Neuronal stem cell (in vitro differentiated cells): ENCODE measurements around the gene RAMACL.
A peak's percentile ranks its signal among the peaks of the same experiment; 100 is the strongest.

Experiments
- DNase-seq: peaks from one replicate; pipeline ENCODE4 v3.0.0-alpha.2; 2013; ENCODE audit warnings: low spot score
- H2AFZ ChIP-seq: one replicate; pipeline ENCODE4 v1.6.1; 2013; ENCODE audit warnings: mild to moderate bottlenecking, low read length, inconsistent platforms
- H2AK5ac ChIP-seq: 2 replicates; pipeline ENCODE4 v1.6.1; 2013; ENCODE audit warnings: low read depth, mild to moderate bottlenecking, inconsistent platforms, low read length, moderate library complexity, mixed read lengths
- H2BK120ac ChIP-seq: 2 replicates; pipeline ENCODE4 v1.6.1; 2013; ENCODE audit warnings: low read depth, mild to moderate bottlenecking, inconsistent platforms, low read length, moderate library complexity, mixed read lengths
- H2BK12ac ChIP-seq: one replicate; pipeline ENCODE4 v1.6.1; 2013; ENCODE audit warnings: low read length, inconsistent platforms
- H2BK15ac ChIP-seq: 2 replicates; pipeline ENCODE4 v1.6.1; 2013; ENCODE audit warnings: mild to moderate bottlenecking, low read length, inconsistent platforms, mixed read lengths
- H2BK5ac ChIP-seq: one replicate; pipeline ENCODE4 v1.6.1; 2013; ENCODE audit warnings: inconsistent platforms, mild to moderate bottlenecking, low read length, moderate library complexity
- H3K14ac ChIP-seq: one replicate; pipeline ENCODE4 v1.6.1; 2013; ENCODE audit warnings: low read length, inconsistent platforms
- H3K18ac ChIP-seq: 2 replicates; pipeline ENCODE4 v1.6.1; 2013; ENCODE audit warnings: low read length, inconsistent platforms
- H3K23ac ChIP-seq: 2 replicates; pipeline ENCODE4 v1.6.1; 2013; ENCODE audit warnings: low read depth, mild to moderate bottlenecking, mixed read lengths, low read length, inconsistent platforms; ENCODE audit not compliant: poor library complexity
- H3K27ac ChIP-seq: replicated peaks from 3 replicates; pipeline ENCODE4 v1.5.1; 2013; ENCODE audit warnings: low read length, inconsistent platforms
- H3K27me3 ChIP-seq, 3 experiments: 2 replicates each; pipeline ENCODE4 v1.6.1; 2013; ENCODE audit warnings: low read length in 3 of 3, mild to moderate bottlenecking in 2 of 3, inconsistent platforms in 1 of 3, low read depth in 1 of 3, mixed read lengths in 1 of 3, moderate library complexity in 1 of 3; ENCODE audit not compliant: control insufficient read depth in 3 of 3, insufficient read depth in 3 of 3
- H3K36me3 ChIP-seq, 2 donors: replicated peaks in 1 of 2; 2 replicates each; pipeline ENCODE4 v1.6.1; 2013; ENCODE audit warnings: low read length in 2 of 2; ENCODE audit not compliant: control insufficient read depth in 2 of 2, insufficient read depth in 2 of 2
- H3K4ac ChIP-seq: 2 replicates; pipeline ENCODE4 v1.6.1; 2013; ENCODE audit warnings: inconsistent platforms, mild to moderate bottlenecking, low read length, moderate library complexity
- H3K4me1 ChIP-seq, 2 donors: 1 replicate in 1 of 2; 2 replicates in 1 of 2; pipeline ENCODE4 v1.6.1; 2013; ENCODE audit warnings: low read length in 2 of 2, low read depth in 1 of 2; ENCODE audit not compliant: control insufficient read depth in 2 of 2, insufficient read depth in 1 of 2
- H3K4me2 ChIP-seq: one replicate; pipeline ENCODE4 v1.6.1; 2013; ENCODE audit warnings: mild to moderate bottlenecking, low read length, inconsistent platforms; ENCODE audit not compliant: insufficient read depth, poor library complexity, severe bottlenecking
- H3K4me3 ChIP-seq, 2 donors: 2 replicates each; pipeline ENCODE4 v1.5.1; 2013; ENCODE audit warnings: low read length in 2 of 2, mild to moderate bottlenecking in 2 of 2, inconsistent platforms in 1 of 2, moderate library complexity in 1 of 2
- H3K79me1 ChIP-seq: one replicate; pipeline ENCODE4 v1.6.1; 2013; ENCODE audit warnings: low read depth, mild to moderate bottlenecking, inconsistent platforms, low read length, moderate library complexity
- H3K9ac ChIP-seq: one replicate; pipeline ENCODE4 v1.6.1; 2013; ENCODE audit warnings: mild to moderate bottlenecking, low read depth, low read length, inconsistent platforms; ENCODE audit not compliant: poor library complexity
- H3K9me3 ChIP-seq, 2 donors: replicated peaks in 1 of 2; 2 replicates each; pipeline versions ENCODE3 to v1.6.1; 2013; ENCODE audit warnings: low read length in 2 of 2, mild to moderate bottlenecking in 2 of 2, inconsistent platforms in 1 of 2, low read depth in 1 of 2, mixed read lengths in 1 of 2, moderate library complexity in 1 of 2; ENCODE audit not compliant: control insufficient read depth in 2 of 2, insufficient read depth in 1 of 2
- H4K8ac ChIP-seq: one replicate; pipeline ENCODE4 v1.6.1; 2013; ENCODE audit warnings: low read depth, mild to moderate bottlenecking, inconsistent platforms, low read length, moderate library complexity
- H4K91ac ChIP-seq: one replicate; pipeline ENCODE4 v1.6.1; 2013; ENCODE audit warnings: low read length, low read depth, mild to moderate bottlenecking, inconsistent platforms; ENCODE audit not compliant: poor library complexity
- WGBS, 2 donors: extraction: QIAGEN DNeasy Blood & Tissue Kit; methylation state at CpG; one replicate each; pipeline ENCODE4 v1.1.7; 2013; ENCODE audit warnings: missing lambda C conversion rate in 2 of 2, mixed read lengths in 1 of 2; ENCODE audit not compliant: insufficient read length in 2 of 2, insufficient replicate concordance in 1 of 2; ENCODE audit errors: extremely low coverage in 2 of 2; 5-methylcytosine and 5-hydroxymethylcytosine counted together

RAMACL gene

DNA sequence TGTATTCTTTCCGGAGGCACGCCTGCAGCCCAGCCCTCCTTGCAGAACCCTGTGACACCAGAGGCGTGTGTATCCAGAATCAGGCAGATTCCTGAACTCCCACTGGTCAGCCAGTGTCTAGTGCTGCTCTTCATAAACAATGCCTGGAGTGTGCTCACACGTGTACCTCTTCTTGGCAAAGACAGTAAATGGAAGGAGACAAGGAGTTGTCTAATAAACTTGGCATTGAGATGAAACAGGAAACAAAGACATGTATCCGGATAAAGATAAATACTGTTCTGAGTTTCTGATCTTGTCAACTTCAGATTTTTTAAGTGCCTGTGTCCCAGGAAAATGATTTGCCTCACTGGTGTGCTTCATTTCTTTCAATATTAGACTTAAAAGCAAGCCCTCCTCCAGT is 38.9 kb upstream of the RAMACL start:
- Histone ChIP-seq H2AFZ (no peak overlapping the region), H3K4me1 (peaks cover 10 to 11% of the 10 kb centered on the region in 2 donors), H3K9ac (no peak overlapping the region), H3K27me3 (peaks cover 0 to 18% (median 0%) of the 10 kb centered on the region in 3 experiments), H2AK5ac (no peak overlapping the region), H4K8ac (no peak overlapping the region), H3K36me3 (no peaks in the 10 kb centered on the region), H2BK15ac (no peak overlapping the region), H2BK5ac (no peak overlapping the region), H3K9me3 (peaks cover 4 to 10% of the 10 kb centered on the region in 2 donors), H3K14ac (no peak overlapping the region), H3K79me1 (no peaks in the 10 kb centered on the region), H3K4ac (no peak overlapping the region), H2BK12ac (no peak overlapping the region), H3K4me3 (peak overlapping the region in 1 of 2 donors; percentile 89), H3K18ac (no peak overlapping the region), H3K4me2 (no peak overlapping the region), H3K23ac (no peak overlapping the region), H4K91ac (no peak overlapping the region), H3K27ac (no peak overlapping the region), H2BK120ac (no peak overlapping the region)
- DNase-seq = no peak
- WGBS, 2 donors = no CpG with 5 or more reads among the region's 5 CpGs

DNA sequence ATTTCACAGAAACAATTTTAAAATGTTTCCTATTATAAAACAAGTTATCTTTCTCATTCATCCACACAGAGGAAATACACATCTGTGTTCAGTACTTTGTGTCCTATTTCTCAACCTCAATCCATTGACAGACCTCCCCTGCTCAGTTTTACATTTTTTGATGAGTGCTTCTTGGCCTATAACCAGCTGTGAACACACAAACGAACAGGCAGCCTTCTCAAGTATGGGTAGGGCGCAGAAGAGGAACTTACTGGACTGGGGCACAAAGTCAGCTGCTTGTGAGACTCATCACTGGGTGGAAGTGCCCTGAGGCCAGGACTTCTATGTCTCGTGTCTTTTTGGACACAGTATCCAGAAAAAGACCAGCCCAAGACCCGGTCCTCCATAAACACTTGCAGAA is 37.8 kb upstream of the RAMACL start:
- H2BK5ac ChIP-seq = no peak overlapping the region
- no peak overlapping the region for H3K4me2 ChIP-seq
- peaks cover 11% of the 10 kb centered on the region in 2 donors for H3K4me1 ChIP-seq
- no peak overlapping the region for H2BK120ac ChIP-seq
- DNase-seq = no peak
- H4K8ac ChIP-seq = no peak overlapping the region
- H3K23ac ChIP-seq = no peak overlapping the region
- no peak overlapping the region for H2AK5ac ChIP-seq
- H3K18ac ChIP-seq = no peak overlapping the region
- no peak overlapping the region for H2BK15ac ChIP-seq
- peaks cover 0 to 4% of the 10 kb centered on the region in 2 donors for H3K36me3 ChIP-seq
- H4K91ac ChIP-seq = no peak overlapping the region
- no peak overlapping the region for H2AFZ ChIP-seq
- H3K4me3 ChIP-seq = no peak overlapping the region
- no peak overlapping the region for H2BK12ac ChIP-seq
- H3K14ac ChIP-seq = no peak overlapping the region
- WGBS, 2 donors = no CpG with 5 or more reads among the region's 4 CpGs
- no peak overlapping the region for H3K4ac ChIP-seq
- H3K9me3 ChIP-seq = peaks cover 4 to 10% of the 10 kb centered on the region in 2 donors
- peaks cover 0 to 10% (median 0%) of the 10 kb centered on the region in 3 experiments for H3K27me3 ChIP-seq
- no peak overlapping the region for H3K27ac ChIP-seq
- no peaks in the 10 kb centered on the region for H3K79me1 ChIP-seq
- H3K9ac ChIP-seq = no peak overlapping the region

DNA sequence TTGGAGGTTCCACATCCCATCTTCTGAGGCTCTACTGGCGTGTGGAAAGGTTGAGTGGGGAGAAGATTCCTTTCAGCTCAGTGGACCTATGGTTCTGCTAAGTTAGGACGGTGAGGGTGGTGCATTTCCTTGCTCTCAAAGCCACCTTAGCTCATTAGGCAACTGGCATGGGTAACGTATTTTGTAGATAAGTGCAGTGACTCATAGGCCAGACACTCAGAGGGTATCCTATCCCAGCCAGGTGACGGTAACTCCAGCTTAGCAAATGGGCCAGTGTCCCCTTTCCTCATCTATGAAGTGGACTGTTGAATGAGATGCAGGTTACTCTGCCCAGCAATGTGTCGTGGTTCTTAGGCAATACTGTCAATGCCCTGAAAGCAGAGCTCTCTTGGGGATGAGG is 36.8 kb upstream of the RAMACL start:
- no peak overlapping the region for H2BK12ac ChIP-seq
- no peak overlapping the region for H4K91ac ChIP-seq
- H3K36me3 ChIP-seq = peaks cover 4 to 14% of the 10 kb centered on the region in 2 donors
- H3K27ac ChIP-seq = no peak overlapping the region
- H2AK5ac ChIP-seq = no peak overlapping the region
- H2BK5ac ChIP-seq = no peak overlapping the region
- no peak overlapping the region for H3K4me2 ChIP-seq
- H3K79me1 ChIP-seq = no peaks in the 10 kb centered on the region
- H3K9ac ChIP-seq = no peak overlapping the region
- no peak overlapping the region for H4K8ac ChIP-seq
- peaks cover 0 to 2% (median 0%) of the 10 kb centered on the region in 3 experiments for H3K27me3 ChIP-seq
- peaks cover 4 to 5% of the 10 kb centered on the region in 2 donors for H3K4me1 ChIP-seq
- DNase-seq = no peak
- H3K18ac ChIP-seq = no peak overlapping the region
- peaks cover 4 to 14% of the 10 kb centered on the region in 2 donors for H3K9me3 ChIP-seq
- no peak overlapping the region for H3K4ac ChIP-seq
- H2BK15ac ChIP-seq = no peak overlapping the region
- H3K14ac ChIP-seq = no peak overlapping the region
- no CpG with 5 or more reads among the region's 5 CpGs for WGBS, 2 donors
- no peak overlapping the region for H3K23ac ChIP-seq
- no peak overlapping the region for H2AFZ ChIP-seq
- no peak overlapping the region for H3K4me3 ChIP-seq
- no peak overlapping the region for H2BK120ac ChIP-seq

DNA sequence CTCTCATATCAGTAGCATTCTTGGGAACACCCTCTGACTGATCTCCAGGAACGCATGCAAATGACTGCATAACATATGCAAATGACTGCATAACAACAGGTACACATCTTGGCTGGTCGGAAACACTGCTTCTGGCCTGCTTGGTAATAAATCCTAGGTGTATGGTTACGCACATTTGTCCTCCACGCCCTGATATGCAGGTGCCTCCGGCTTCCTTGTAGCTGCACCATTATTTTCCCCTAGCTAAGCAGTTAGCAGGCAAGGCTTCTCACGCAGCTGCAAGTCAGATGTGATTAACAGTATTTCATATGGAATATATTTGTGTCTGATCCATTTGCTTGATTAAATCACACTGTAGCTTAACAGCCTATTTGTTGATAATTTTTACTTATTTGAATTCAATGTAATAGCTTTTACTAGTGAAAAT is 34.6 kb upstream of the RAMACL start:
- Histone ChIP-seq H3K14ac (no peak overlapping the region), H2AK5ac (no peak overlapping the region), H3K36me3 (peaks cover 7 to 29% of the 10 kb centered on the region in 2 donors), H2BK120ac (no peak overlapping the region), H3K18ac (no peak overlapping the region), H3K79me1 (no peaks in the 10 kb centered on the region), H2BK15ac (no peak overlapping the region), H3K27ac (no peak overlapping the region), H3K23ac (no peak overlapping the region), H4K91ac (no peak overlapping the region), H3K4me2 (no peak overlapping the region), H2BK5ac (no peak overlapping the region), H3K27me3 (no peaks in the 10 kb centered on the region), H3K4me3 (no peak overlapping the region), H3K9ac (no peak overlapping the region), H4K8ac (no peak overlapping the region), H3K4me1 (peaks cover 2 to 5% of the 10 kb centered on the region in 2 donors), H3K9me3 (peaks cover 4 to 18% of the 10 kb centered on the region in 2 donors), H2BK12ac (no peak overlapping the region), H2AFZ (no peak overlapping the region), H3K4ac (no peak overlapping the region)
- no CpG with 5 or more reads among the region's 6 CpGs for WGBS, 2 donors
- no peak for DNase-seq
